Tibial nerve (tissue), 4 donors: ENCODE data around the gene GNG3. TPM values are rescaled to one million over a fixed set of nuclear protein-coding genes. Genes with fewer than 3 reads are reported as not detected.

Experiments
- DNase-seq, 2 donors: peaks; one replicate each; pipeline ENCODE4 v3.0.0-alpha.2; 2019; ENCODE audit warnings: low spot score in 2 of 2
- H3K27ac ChIP-seq, 4 donors: fragments of 200-600 bp; sonication (generic) in 3 of 4; one replicate each; pipeline ENCODE4 v1.5.1; 2017 to 2019; ENCODE audit warnings: mild to moderate bottlenecking in 1 of 4
- H3K27me3 ChIP-seq, 2 donors: fragments of 200-600 bp; sonication (generic) in 1 of 2; one replicate each; pipeline versions ENCODE4 v1.5.1 to v1.6.0; 2017 to 2019
- H3K36me3 ChIP-seq, 3 donors: fragments of 200-600 bp; sonication (generic); one replicate each; pipeline ENCODE4 v1.5.1; 2018 to 2019
- H3K4me1 ChIP-seq, 4 donors: fragments of 200-600 bp; sonication (generic) in 3 of 4; one replicate each; pipeline ENCODE4 v1.5.1; 2017 to 2019
- H3K4me3 ChIP-seq, 4 donors: fragments of 200-600 bp; sonication (generic) in 3 of 4; one replicate each; pipeline ENCODE4 v1.5.1; 2017 to 2019; ENCODE audit warnings: mild to moderate bottlenecking in 1 of 4, moderate library complexity in 1 of 4
- H3K9me3 ChIP-seq, 4 donors: fragments of 200-600 bp; sonication (generic) in 3 of 4; one replicate each; pipeline ENCODE4 v1.5.1; 2017 to 2019
- EP300 ChIP-seq, 2 donors: sonication (generic); formaldehyde crosslinking; IDR thresholded peaks; one replicate each; pipeline ENCODE4 v1.6.1; 2017; ENCODE audit warnings: antibody characterized with exemption in 2 of 2, mild to moderate bottlenecking in 1 of 2
- POLR2A ChIP-seq, 2 donors: fragments of 450-650 bp; IDR thresholded peaks; one replicate each; pipeline ENCODE4 v1.6.1; 2017; ENCODE audit warnings: antibody characterized with exemption in 2 of 2, mild to moderate bottlenecking in 2 of 2, moderate library complexity in 2 of 2
- WGBS, 2 donors: methylation state at CpG; one replicate each; pipeline ENCODE4 v1.1.5; 2018; 5-methylcytosine and 5-hydroxymethylcytosine counted together
- small RNA-seq: library from RNA; depleted of rRNA; stranded (forward); fragments of <200 nt; gene quantifications from one replicate; pipeline ENCODE3, GENCODE V24; 2016
- total RNA-seq, 4 donors: library from RNA; depleted of rRNA; stranded (reverse); fragments of >200 nt; gene quantifications; one replicate each; pipeline ENCODE4 v1.1.0, GENCODE V29; 2016
- TF ChIP-seq, protein P1 (sequence below), 5 experiments: fragments of 200-600 bp in 3 of 5; fragments of 450-650 bp in 2 of 5; sonication (generic) in 3 of 5; IDR thresholded peaks; one replicate each; pipeline ENCODE4 v1.5.1; 2016 to 2019; ENCODE audit warnings: antibody characterized with exemption in 5 of 5, mild to moderate bottlenecking in 3 of 5, moderate library complexity in 2 of 5

GNG3 gene
- total RNA-seq, 4 donors from 2014 or later = 0.63 to 2.6 TPM; not detected in 2

DNA sequence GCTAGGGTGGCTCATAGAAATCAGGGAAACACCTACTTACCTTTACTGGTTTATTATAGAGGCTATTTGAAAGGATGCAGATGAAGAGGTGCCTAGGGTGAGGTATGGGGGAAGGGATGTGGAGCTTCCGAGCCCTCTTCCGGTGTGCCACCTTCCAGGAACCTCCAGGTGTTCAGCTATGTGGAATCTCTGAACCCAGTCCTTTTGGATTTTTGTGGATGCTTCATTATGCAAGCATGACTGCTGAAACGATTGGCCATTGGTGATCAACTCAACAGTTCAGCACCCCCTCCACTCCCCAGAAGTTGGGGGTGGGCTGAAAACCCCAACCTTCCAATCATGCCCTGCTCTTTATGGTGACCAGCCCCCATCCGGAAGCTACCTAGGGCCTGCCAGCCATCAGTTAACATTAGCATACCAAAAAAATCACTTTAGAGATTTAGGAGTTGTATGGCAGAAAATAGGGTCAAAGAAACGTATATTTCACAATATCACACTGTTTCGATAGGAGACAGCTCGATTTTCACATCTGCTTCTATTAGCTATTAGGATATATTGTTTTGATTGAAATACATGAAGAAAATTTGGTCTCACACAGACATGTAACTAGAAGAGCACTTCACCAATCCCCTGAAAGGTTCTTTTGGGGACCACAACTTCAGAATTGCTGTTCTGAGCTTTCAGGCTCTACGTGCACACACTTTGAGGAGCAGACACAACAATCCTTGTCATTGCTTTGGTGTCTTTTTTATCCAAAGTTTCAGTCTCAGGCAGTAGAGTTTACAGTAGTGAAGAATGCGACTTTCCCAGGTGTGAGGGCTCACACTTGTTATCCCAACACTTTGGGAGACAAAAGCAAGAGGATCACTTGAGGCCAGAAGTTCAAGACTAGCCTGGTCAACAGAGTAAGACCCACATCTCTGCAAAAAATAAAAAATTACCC is 50.6 kb downstream of the GNG3 start:
- H3K27ac ChIP-seq = no peak overlapping the region
- no peak for TF ChIP-seq POLR2A (IDR thresholded peaks at IDR 0.05)
- TF ChIP-seq, protein P1, sequence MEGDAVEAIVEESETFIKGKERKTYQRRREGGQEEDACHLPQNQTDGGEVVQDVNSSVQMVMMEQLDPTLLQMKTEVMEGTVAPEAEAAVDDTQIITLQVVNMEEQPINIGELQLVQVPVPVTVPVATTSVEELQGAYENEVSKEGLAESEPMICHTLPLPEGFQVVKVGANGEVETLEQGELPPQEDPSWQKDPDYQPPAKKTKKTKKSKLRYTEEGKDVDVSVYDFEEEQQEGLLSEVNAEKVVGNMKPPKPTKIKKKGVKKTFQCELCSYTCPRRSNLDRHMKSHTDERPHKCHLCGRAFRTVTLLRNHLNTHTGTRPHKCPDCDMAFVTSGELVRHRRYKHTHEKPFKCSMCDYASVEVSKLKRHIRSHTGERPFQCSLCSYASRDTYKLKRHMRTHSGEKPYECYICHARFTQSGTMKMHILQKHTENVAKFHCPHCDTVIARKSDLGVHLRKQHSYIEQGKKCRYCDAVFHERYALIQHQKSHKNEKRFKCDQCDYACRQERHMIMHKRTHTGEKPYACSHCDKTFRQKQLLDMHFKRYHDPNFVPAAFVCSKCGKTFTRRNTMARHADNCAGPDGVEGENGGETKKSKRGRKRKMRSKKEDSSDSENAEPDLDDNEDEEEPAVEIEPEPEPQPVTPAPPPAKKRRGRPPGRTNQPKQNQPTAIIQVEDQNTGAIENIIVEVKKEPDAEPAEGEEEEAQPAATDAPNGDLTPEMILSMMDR (IDR thresholded peaks at IDR 0.05) = no peak
- TF ChIP-seq EP300 (IDR thresholded peaks at IDR 0.05) = no peak
- DNase-seq = no peak
- peaks cover 0 to under 1% (median 0%) of the 10 kb centered on the region in 3 donors for H3K36me3 ChIP-seq
- no peaks in the 10 kb centered on the region for H3K27me3 ChIP-seq
- 49 to 55% methylated on average over 9 of the region's 9 CpGs for WGBS, 2 donors
- no peaks in the 10 kb centered on the region for H3K9me3 ChIP-seq
- H3K4me1 ChIP-seq = peaks cover 0 to 29% (median 18%) of the 10 kb centered on the region in 4 donors
- no peak overlapping the region for H3K4me3 ChIP-seq

Small RNA genes within 50 kb of the gene (small RNA-seq; reads per million reads assigned to genes)
- gene SNORA57 = not detected

Other genes starting within 250 kb of the GNG3 start
- gene AHNAK, start 160.9 kb upstream of the GNG3 start, total RNA-seq = 1,000 to 10,000 TPM; 1,417 to 3,061 (median 2,562) TPM
- 1,000 to 10,000 TPM; 1,003 to 1,250 (median 1,110) TPM for gene EEF1G, start 133.8 kb upstream of the GNG3 start, total RNA-seq
- gene TUT1, start 116.2 kb upstream of the GNG3 start, total RNA-seq = 10 to 100 TPM in 3 of 4 donors, 1 to 10 TPM in 1; 8.3 to 18.8 (median 14.2) TPM
- gene MTA2, start 105.8 kb upstream of the GNG3 start, total RNA-seq = 10 to 100 TPM; 79.5 to 95.3 (median 88.8) TPM
- 100 to 1,000 TPM in 2 of 4 donors, 10 to 100 TPM in 2; 64.9 to 138 (median 93.9) TPM for gene EML3, start 94.9 kb upstream of the GNG3 start, total RNA-seq
- gene ROM1, start 94.4 kb upstream of the GNG3 start, total RNA-seq = 10 to 100 TPM in 3 of 4 donors, 1 to 10 TPM in 1; 9.3 to 13.8 (median 11.2) TPM
- gene B3GAT3, start 85.7 kb upstream of the GNG3 start, total RNA-seq = 10 to 100 TPM; 35.4 to 60.3 (median 50.7) TPM
- gene GANAB, start 61.1 kb upstream of the GNG3 start, total RNA-seq = 100 to 1,000 TPM; 107 to 150 (median 121) TPM
- gene INTS5, start 54.4 kb upstream of the GNG3 start, total RNA-seq = 10 to 100 TPM; 14.0 to 22.8 (median 20.3) TPM
- 10 to 100 TPM; 32.7 to 48.0 (median 40.8) TPM for gene C11orf98, start 42.5 kb upstream of the GNG3 start, total RNA-seq
- gene CSKMT, start 42.4 kb upstream of the GNG3 start, total RNA-seq = 10 to 100 TPM in 1 of 4 donors, 1 to 10 TPM in 3; 2.6 to 17.0 (median 5.7) TPM
- 10 to 100 TPM in 3 of 4 donors, 1 to 10 TPM in 1; 7.6 to 22.2 (median 14.6) TPM for gene UQCC3, start 36.0 kb upstream of the GNG3 start, total RNA-seq
- 10 to 100 TPM in 1 of 4 donors, 1 to 10 TPM in 3; 3.9 to 11.1 (median 5.4) TPM for gene LBHD1, start 35.4 kb upstream of the GNG3 start, total RNA-seq
- gene UBXN1, start 28.6 kb upstream of the GNG3 start, total RNA-seq = 100 to 1,000 TPM; 140 to 205 (median 162) TPM
- 10 to 100 TPM; 44.6 to 64.8 (median 48.4) TPM for gene LRRN4CL, start 18.1 kb upstream of the GNG3 start, total RNA-seq
- 100 to 1,000 TPM in 2 of 4 donors, 10 to 100 TPM in 2; 58.8 to 149 (median 93.2) TPM for gene BSCL2, start 252 bp upstream of the GNG3 start, total RNA-seq
- gene HNRNPUL2, start 19.8 kb downstream of the GNG3 start, total RNA-seq = 10 to 100 TPM; 24.7 to 34.8 (median 28.6) TPM
- 10 to 100 TPM; 20.1 to 37.1 (median 23.6) TPM for gene TTC9C, start 20.8 kb downstream of the GNG3 start, total RNA-seq
- gene ZBTB3, start 46.5 kb downstream of the GNG3 start, total RNA-seq = 1 to 10 TPM; 8.1 to 9.8 (median 8.9) TPM
- gene POLR2G, start 53.9 kb downstream of the GNG3 start, total RNA-seq = 10 to 100 TPM; 49.2 to 70.0 (median 53.6) TPM
- gene TAF6L, start 63.7 kb downstream of the GNG3 start, total RNA-seq = 10 to 100 TPM; 23.2 to 38.8 (median 33.1) TPM
- 100 to 1,000 TPM in 1 of 4 donors, 10 to 100 TPM in 3; 80.8 to 105 (median 94.9) TPM for gene TMEM179B, start 79.7 kb downstream of the GNG3 start, total RNA-seq
- gene TMEM223, start 84.3 kb downstream of the GNG3 start, total RNA-seq = 10 to 100 TPM; 22.9 to 40.4 (median 31.3) TPM
- 10 to 100 TPM; 51.3 to 94.4 (median 67.0) TPM for gene NXF1, start 97.8 kb downstream of the GNG3 start, total RNA-seq
- gene STX5, start 124.4 kb downstream of the GNG3 start, total RNA-seq = 10 to 100 TPM; 25.9 to 39.1 (median 29.2) TPM
- not detected for gene TEX54, start 125.2 kb downstream of the GNG3 start, total RNA-seq
- 10 to 100 TPM; 31.7 to 75.0 (median 48.0) TPM for gene WDR74, start 131.9 kb downstream of the GNG3 start, total RNA-seq
- 100 to 1,000 TPM; 108 to 148 (median 133) TPM for gene SLC3A2, start 173.2 kb downstream of the GNG3 start, total RNA-seq
- gene CHRM1, start 213.7 kb downstream of the GNG3 start, total RNA-seq = not detected